Upper lobe of left lung (tissue), 4 donors: ENCODE measurements around the gene ZNF782.

Source experiments
- EP300 ChIP-seq, 4 donors: sonication (generic); formaldehyde crosslinking; IDR thresholded peaks; one replicate each; pipeline ENCODE4 v1.5.1; 2017; ENCODE audit warnings: antibody characterized with exemption in 4 of 4, control low read depth in 2 of 4
- POLR2A ChIP-seq, 4 donors: fragments of 450-650 bp; IDR thresholded peaks; one replicate each; pipeline ENCODE4 v1.5.1; 2016 to 2017; ENCODE audit warnings: antibody characterized with exemption in 4 of 4, mild to moderate bottlenecking in 2 of 4
- TF ChIP-seq, protein P1 (sequence below), 6 experiments: fragments of 450-650 bp in 4 of 6; fragments of 200-600 bp in 2 of 6; sonication (generic) in 2 of 6; IDR thresholded peaks; one replicate each; pipeline ENCODE4 v1.5.1; 2016 to 2019; ENCODE audit warnings: antibody characterized with exemption in 6 of 6

- TF ChIP-seq, protein P1, sequence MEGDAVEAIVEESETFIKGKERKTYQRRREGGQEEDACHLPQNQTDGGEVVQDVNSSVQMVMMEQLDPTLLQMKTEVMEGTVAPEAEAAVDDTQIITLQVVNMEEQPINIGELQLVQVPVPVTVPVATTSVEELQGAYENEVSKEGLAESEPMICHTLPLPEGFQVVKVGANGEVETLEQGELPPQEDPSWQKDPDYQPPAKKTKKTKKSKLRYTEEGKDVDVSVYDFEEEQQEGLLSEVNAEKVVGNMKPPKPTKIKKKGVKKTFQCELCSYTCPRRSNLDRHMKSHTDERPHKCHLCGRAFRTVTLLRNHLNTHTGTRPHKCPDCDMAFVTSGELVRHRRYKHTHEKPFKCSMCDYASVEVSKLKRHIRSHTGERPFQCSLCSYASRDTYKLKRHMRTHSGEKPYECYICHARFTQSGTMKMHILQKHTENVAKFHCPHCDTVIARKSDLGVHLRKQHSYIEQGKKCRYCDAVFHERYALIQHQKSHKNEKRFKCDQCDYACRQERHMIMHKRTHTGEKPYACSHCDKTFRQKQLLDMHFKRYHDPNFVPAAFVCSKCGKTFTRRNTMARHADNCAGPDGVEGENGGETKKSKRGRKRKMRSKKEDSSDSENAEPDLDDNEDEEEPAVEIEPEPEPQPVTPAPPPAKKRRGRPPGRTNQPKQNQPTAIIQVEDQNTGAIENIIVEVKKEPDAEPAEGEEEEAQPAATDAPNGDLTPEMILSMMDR (IDR thresholded peaks at IDR 0.05) = no peak
- TF ChIP-seq POLR2A (IDR thresholded peaks at IDR 0.05) (no peak), EP300 (IDR thresholded peaks at IDR 0.05) (no peak)
Measured at GRCh38 chr9:96859461-96860198, 5.3 kb upstream of the ZNF782 start.
